Glomerular visceral epithelial cell (primary cell): ENCODE measurements around the gene MCL1.
"Not testable (repeated sequence)": the region's sequence is repeated elsewhere in the genome, so short reads cannot be mapped to it uniquely, and the experiment has no call there.

Experiments used
- DNase-seq: peaks from one replicate; pipeline ENCODE4 v3.0.0-alpha.2; 2016; ENCODE audit errors: extremely low spot score

The MCL1 gene

GRCh38 chr1:150579110-150579944, at the start of gene MCL1:
TSS of gene MCL1 (minus strand) at chr1:150579610. CDS start at chr1:150579530, 80 bp downstream.
- peak; percentile 99 for DNase-seq

DNA sequence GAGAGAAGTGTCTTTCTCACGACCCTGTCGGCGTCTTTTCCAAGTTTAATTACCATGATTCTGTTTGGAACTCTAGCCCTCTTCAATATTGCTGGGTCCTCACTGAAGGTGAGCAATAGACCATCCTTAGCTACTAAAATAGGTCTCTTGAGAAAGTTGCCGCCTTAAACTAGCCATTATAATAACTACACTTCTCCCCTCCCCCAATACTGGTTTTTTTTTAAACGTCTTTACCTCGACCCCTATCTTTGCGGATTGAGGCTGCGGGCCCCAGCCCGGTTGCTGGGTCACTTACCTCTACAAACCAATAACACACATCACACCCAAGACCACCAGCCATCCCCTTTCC, 49.3 kb upstream of the MCL1 start:
- no peak for DNase-seq

DNA sequence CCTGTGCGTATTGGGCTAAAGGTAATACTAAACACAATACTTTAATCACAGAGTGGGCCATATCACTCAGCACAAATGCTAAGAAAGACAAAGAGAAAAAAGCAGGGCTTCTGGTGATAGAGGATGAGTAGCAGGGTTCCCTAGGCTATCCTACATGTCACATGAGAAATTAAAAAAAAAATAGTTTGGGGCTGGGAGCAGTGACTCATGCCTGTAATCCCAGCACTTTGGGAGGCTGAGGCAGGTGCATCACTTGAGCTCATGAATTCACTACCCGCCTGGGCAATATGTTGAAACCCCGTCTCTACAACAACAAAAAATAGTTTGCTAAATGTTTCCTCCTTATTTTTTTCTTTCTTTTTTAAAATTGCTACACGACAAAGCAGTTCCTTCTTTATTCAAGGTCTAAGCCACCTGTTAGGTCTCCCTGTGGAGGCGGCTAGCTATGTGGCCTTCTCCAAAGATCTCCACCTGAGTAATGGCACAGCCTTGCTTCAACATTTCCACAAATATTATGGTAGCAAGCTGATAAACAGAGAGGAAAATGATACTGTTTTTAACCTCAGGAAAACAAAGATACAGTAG, 48.5 kb upstream of the MCL1 start:
- DNase-seq, result no peak

DNA sequence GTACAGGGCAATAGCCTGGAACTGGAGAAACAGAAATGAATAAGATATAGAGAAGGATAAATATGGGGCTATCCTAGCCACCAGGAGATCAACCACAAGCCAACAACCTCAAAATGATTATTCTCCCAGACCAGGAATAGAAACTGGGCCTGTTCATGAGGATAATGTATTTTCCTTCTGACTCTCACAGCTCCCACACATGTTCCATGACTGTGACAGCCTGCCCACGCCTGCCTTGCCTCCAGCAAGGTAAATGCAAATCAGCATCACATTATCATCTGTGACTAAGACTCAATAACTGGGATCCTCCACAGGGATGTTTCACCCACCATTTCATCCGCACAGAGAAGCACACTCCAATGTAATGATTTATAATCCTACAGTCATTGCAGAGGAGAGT, 46.7 kb upstream of the MCL1 start:
- no peak for DNase-seq

GRCh38 chr1:150624546-150624945, 45.1 kb upstream of the MCL1 start:
- DNase-seq, result not testable (repeated sequence)

DNA sequence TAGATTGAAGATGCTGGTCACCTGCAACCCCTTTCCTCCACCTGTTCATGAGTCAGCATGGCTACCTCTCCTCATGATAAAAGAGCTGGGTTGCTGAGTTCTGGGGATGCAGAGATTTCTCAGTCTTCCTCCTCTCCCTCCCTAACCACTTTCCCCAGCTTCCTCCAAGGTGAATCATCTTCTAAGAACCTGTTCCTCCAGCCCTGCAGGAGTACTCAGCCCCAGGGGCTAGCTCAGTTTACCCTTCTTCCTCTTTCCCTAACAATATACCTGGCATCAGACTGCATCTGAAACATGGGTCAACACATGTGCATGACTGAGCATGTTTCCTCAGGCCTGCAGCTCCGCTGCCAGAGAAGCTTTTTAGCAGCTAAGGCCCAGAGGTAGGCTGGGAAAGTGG, 44.7 kb upstream of the MCL1 start:
- DNase-seq, result not testable (repeated sequence)

DNA sequence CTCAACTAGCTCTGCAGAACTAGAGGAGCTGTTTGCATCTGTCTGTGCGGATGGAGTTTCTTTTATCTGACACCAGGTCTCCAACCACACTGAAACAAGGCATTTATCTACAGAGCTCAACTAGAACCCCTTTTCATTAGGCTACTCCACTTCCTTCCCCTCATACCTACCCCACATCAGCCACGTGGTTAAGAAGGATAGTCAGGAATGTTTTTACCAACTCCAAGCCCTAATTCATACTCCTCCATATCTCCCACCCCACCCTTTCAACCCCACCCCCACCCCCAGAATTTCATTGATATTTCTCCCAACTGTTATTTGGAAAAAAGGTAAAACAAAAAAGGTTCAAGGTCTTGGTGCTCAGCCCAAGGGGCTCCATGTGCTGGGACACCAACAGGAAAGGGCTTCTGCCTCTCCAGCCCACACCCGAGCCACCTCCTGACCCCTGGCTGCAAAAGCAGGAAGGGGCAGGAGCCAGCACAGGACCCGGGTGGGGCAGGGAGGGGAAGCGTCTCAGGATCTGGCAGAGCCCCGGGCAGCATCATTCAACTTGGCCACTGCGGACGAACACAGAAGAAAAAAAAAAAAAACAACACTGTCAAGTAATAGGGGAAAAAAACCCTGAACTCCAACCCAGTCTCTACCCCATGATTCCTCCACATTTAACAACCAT, 43.0 kb upstream of the MCL1 start:
- DNase-seq, result no peak

DNA sequence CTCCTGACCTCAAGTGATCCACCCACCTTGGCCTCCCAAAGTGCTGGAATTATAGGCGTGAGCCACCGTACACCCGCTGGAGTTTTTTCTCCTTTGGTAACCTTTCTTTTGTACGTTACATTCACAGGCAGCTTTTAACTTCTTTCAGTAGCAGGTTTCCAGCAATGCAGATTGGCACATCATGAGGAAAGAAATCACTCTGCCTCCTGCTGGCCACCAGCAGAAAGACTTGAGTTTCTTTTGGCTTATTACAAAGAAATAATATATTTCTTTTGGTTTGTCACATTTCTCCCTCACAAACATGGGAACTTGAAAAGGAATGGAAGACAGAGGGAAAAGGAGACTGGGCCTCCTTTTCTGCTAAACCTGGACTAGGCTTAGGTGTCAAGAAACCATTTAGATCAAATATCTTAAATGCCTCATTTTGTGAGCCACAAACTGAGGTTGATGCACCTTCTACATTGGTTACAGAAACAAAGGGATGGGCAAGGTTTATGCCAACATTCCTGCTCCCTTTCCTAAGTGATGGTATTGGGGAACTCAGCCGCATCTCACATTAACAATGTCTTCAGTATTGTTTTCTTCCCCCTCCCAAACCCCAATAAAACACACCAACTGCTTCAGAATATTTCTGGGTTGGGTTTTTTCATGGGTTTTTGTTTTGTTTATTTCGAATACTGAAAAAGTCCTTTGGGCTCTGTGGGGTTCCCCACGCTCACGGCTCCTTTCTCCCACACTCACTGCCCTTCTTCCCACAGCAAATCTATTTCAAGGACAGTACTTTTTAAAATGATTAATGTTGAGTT, 42.3 kb upstream of the MCL1 start:
- peak; percentile 46 for DNase-seq

- DNase-seq, result no peak
Measured at GRCh38 chr1:150620919-150621318, 41.5 kb upstream of the MCL1 start.

GRCh38 chr1:150619576-150620509, 40.4 kb upstream of the MCL1 start:
- DNase-seq, result peak; percentile 75

DNA sequence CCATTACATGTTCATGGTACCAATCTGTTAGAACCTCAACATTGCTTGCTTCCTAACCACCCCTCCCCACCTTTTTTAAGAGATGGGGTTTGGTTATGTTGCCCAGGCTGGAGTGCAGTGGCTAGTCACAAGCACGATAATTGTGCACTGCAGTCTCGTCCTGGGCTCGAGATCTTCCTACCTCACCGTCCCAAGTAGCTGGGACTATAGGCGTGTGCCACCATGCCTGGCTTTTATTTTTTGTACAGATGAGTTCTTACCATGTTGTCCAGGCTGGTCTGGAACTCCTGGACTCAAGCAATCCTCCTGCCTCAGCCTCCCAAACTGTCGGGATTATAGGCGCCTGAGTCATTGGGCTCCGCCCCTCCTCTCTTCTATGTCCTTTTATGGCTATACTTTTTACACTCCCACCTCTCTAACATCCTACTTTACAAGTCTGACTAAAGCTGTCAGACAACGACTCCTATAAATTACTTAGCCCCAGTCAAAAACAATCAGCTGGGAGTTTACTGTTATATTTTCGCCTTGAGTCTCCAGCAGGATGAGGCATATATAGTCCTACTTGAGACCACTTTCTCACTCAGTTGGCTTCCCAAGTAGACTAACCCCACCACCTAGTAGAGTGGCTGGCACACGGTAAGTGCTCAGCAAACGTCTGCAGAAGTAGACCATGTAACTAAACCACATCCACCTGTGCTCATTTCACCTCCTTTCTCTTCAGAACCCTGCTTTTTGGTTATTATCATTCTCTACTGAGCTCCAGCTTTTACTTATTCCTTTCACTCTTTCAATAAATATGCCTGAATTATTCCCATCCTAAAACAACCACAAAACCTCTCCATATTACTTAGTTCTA, 36.2 kb upstream of the MCL1 start:
- no peak for DNase-seq

- DNase-seq, result peak; percentile 58
Measured at GRCh38 chr1:150613061-150613920, 33.9 kb upstream of the MCL1 start.

GRCh38 chr1:150612014-150612345, 32.6 kb upstream of the MCL1 start:
- no peak for DNase-seq

DNA sequence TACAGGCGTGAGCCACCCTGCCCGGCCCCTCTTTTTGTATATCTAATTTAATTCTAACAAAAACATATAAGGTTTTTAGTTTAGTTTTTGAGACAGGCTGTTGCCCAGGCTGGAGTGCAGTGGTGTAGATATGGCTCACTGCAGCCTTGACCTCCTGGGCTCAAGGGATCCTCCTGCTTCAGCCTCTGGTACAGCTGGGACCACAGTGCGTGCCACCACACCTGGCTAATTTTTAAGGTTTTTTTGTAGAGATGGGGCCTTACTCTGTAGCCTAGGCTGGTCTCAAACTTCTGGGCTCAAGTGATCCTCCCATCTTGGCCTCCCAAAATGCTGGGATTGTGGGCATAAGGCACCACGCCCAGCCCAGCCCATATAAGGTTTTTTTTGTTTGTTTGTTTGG, 31.2 kb upstream of the MCL1 start:
- no peak for DNase-seq

GRCh38 chr1:150609732-150610131, 30.3 kb upstream of the MCL1 start:
- no peak for DNase-seq

- no peak for DNase-seq
Measured at GRCh38 chr1:150606463-150607142, 27.2 kb upstream of the MCL1 start.

DNA sequence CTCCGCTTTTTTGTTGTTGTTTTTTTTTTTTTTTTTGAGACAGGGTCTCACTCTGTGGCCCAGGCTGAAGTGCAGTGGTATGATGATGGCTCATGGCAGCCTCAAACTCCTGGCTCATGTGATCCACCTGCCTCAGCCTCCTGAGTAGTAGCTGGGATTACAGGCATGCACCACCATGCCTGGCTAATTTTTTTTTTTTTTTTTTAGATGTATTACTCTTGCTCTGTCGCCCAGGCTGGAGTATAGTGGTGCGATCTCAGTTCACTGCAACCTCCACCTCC, 26.0 kb upstream of the MCL1 start:
- not testable (repeated sequence) for DNase-seq

DNA sequence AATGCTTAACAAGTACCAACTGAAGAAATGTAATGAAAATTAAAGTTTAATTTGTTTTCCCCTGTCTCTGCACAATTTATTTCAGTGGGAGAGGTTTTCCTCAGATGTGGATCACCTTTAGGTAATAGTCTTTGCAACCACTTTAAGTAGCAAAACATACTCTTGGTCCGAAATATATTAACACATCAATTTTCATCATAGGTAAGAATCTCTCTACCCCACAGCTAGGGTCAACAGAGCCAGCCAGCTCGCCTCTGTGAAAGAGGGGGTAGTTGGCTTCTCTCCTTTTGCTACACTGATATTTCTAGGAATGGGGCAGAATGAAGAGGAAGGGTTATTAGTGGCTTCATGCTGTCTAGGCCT, 24.8 kb upstream of the MCL1 start:
- no peak for DNase-seq

DNA sequence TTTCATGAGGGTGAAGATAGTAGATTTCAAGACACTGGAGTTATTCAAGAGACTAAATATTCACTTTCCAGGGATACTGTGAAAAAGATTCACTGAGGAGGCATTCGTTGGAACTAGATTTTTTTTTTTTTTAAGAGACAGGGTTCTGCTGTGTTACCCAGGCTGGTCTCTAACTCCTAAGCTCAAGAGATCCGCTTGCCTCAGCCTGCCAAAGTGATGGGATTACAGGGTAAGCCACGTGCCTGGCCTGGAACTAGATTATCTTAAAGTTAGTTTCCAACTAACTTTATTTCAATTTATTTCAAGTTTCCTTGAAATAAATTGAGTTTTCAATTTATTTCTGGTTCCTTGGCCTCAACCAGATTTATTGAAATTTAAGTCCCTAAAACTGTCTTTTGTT, 24.3 kb upstream of the MCL1 start:
- DNase-seq, result no peak
